ENCODE measurements around the gene CPS1.

DNA sequence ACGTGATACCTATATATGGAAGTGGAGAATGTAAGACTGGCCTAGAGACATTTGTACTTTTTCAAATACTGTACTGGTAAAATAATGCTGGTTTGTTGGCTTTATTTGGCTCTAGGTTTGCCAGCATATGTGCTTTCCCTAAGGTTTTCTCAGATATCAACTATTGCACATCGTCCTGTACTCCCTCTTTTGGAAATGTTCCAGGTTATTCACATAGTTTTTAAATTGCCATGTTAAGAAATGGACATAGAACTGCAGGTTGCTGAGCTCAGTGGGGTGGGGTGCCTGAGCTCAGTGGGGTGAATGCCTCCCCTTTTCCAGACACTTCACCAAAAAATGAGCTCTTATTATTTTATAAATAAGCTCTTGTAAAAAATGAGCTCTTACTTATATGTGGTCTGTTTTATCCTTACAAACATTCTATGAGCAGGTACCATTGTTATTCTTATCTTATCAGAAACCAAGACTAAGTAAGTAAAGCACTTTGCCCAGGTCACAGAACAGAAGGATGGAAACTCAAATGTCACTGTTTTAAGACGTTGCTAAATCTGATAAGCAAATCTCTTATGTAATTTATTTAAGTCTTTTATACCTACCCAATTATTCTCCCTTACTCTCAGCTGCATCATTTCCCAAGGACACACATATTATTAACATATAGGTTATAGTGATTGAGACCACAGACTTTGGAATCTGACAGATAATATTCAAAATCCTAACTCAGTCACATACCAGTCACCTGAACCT is 99.0 kb downstream of the CPS1 start:
- TF ChIP-seq, protein P1, sequence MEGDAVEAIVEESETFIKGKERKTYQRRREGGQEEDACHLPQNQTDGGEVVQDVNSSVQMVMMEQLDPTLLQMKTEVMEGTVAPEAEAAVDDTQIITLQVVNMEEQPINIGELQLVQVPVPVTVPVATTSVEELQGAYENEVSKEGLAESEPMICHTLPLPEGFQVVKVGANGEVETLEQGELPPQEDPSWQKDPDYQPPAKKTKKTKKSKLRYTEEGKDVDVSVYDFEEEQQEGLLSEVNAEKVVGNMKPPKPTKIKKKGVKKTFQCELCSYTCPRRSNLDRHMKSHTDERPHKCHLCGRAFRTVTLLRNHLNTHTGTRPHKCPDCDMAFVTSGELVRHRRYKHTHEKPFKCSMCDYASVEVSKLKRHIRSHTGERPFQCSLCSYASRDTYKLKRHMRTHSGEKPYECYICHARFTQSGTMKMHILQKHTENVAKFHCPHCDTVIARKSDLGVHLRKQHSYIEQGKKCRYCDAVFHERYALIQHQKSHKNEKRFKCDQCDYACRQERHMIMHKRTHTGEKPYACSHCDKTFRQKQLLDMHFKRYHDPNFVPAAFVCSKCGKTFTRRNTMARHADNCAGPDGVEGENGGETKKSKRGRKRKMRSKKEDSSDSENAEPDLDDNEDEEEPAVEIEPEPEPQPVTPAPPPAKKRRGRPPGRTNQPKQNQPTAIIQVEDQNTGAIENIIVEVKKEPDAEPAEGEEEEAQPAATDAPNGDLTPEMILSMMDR (IDR thresholded peaks at IDR 0.05 in 8 of 11, conservative IDR thresholded peaks at IDR 0.05 in 3 of 11): no peak
- TF ChIP-seq POLR2AphosphoS5 (IDR thresholded peaks at IDR 0.05): no peak
- TF ChIP-seq POLR2A (IDR thresholded peaks at IDR 0.05): no peak
